OCI-LY1 (cell line): ENCODE measurements around the gene WTAP.
"Not testable (repeated sequence)": the region's sequence is repeated elsewhere in the genome, so short reads cannot be mapped to it uniquely, and the experiment has no call there.

ENCODE experiments used
- CTCF ChIP-seq: fragments of 200-600 bp; sonication (generic), shearing (Covaris generic); IDR thresholded peaks from 2 replicates; pipeline ENCODE4 v1.5.1; 2017; ENCODE audit warnings: mild to moderate bottlenecking, antibody characterized with exemption, low read length, moderate library complexity, mixed read lengths
- EZH2 ChIP-seq: fragments of 200-600 bp; sonication (generic), shearing (Covaris generic); IDR thresholded peaks from 2 replicates; pipeline ENCODE4 v1.8.0; 2017; ENCODE audit warnings: borderline replicate concordance, mixed run types, mild to moderate bottlenecking, antibody characterized with exemption, low read length, moderate library complexity, mixed read lengths

DNA sequence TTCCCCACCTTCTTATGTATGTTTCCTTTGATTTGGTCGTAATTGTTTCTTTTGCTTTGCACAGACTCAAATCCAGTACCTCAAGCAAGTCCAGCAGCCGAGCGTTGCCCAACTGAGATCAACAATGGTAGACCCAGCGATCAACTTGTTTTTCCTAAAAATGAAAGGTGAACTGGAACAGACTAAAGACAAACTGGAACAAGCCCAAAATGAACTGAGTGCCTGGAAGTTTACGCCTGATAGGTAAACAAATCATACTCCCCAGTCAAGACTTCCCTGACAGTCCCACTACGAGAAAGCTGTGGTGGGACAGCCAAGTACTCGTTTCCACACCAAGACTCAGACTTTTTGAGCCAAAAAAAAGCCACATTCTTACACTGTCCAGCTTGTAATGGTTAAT is 20.8 kb downstream of the WTAP start:
- not testable (repeated sequence) for TF ChIP-seq CTCF, EZH2
